Measurements from ENCODE around the gene HEPHL1. TPM values are rescaled to one million over a fixed set of nuclear protein-coding genes. Genes with fewer than 3 reads are reported as not detected.

HEPHL1 gene
- total RNA-seq, 4 donors from 2014 or later: not detected

GRCh38 chr11:94100253-94100652 lies 79.1 kb downstream of the HEPHL1 start:
- no peak for ATAC-seq (ENCODE audit: low FRiP score)
- DNase-seq (ENCODE audit: low spot score): no peak
- no peak for TF ChIP-seq CTCF (IDR thresholded peaks at IDR 0.05)

- ATAC-seq (ENCODE audit: low FRiP score): no peak
- TF ChIP-seq CTCF (IDR thresholded peaks at IDR 0.05): no peak
- no peak for DNase-seq (ENCODE audit: low spot score)
Measured at GRCh38 chr11:94103471-94103870, 82.3 kb downstream of the HEPHL1 start.

GRCh38 chr11:94104734-94105133 lies 83.6 kb downstream of the HEPHL1 start:
- ATAC-seq (ENCODE audit: low FRiP score) (no peak), DNase-seq (ENCODE audit: low spot score) (no peak)
- TF ChIP-seq CTCF (IDR thresholded peaks at IDR 0.05): no peak

GRCh38 chr11:94106716-94107115 lies 85.6 kb downstream of the HEPHL1 start:
- DNase-seq (ENCODE audit: low spot score) (no peak), ATAC-seq (ENCODE audit: low FRiP score) (no peak)
- no peak for TF ChIP-seq CTCF (IDR thresholded peaks at IDR 0.05)

- ATAC-seq (ENCODE audit: low FRiP score): no peak
- TF ChIP-seq CTCF (IDR thresholded peaks at IDR 0.05): no peak
- DNase-seq (ENCODE audit: low spot score): no peak
Measured at GRCh38 chr11:94107363-94107762, 86.2 kb downstream of the HEPHL1 start.

GRCh38 chr11:94111241-94111640 lies 90.1 kb downstream of the HEPHL1 start:
- TF ChIP-seq CTCF (IDR thresholded peaks at IDR 0.05): no peak
- ATAC-seq (ENCODE audit: low FRiP score) (no peak), DNase-seq (ENCODE audit: low spot score) (no peak)

GRCh38 chr11:94111660-94112059 lies 90.5 kb downstream of the HEPHL1 start:
- DNase-seq (ENCODE audit: low spot score): no peak
- no peak for ATAC-seq (ENCODE audit: low FRiP score)
- TF ChIP-seq CTCF (IDR thresholded peaks at IDR 0.05): no peak

All from omental fat pad (tissue), 4 donors.